Activated naive CD4-positive, alpha-beta T cell treated with anti-CD3 and anti-CD28 coated beads, Interleukin-2, amount 10 ng/mL, durations not matched to agents 7 days and 5 days (primary cell): ENCODE data around the gene CCDC88C.

ENCODE experiments used
- CTCF ChIA-PET: fragments of 350-600 bp; sonication (Branson Sonifier 250); formaldehyde crosslinking; loops from one replicate; lab custom pipeline; 2021; ENCODE audit warnings: antibody characterized with exemption; lab: Charles Lee
- DNase-seq: peaks from one replicate; pipeline ENCODE4 v3.0.0-alpha.2; 2020
- H3K27ac Mint-ChIP-seq: one replicate; pipeline ENCODE4 v1.8.0; 2021; ENCODE audit warnings: mild to moderate bottlenecking, moderate library complexity, mixed read lengths
- H3K27me3 Mint-ChIP-seq: one replicate; pipeline ENCODE4 v1.8.0; 2021; ENCODE audit warnings: mild to moderate bottlenecking, mixed read lengths
- H3K36me3 Mint-ChIP-seq: one replicate; pipeline ENCODE4 v1.8.0; 2021; ENCODE audit warnings: mixed read lengths
- H3K4me1 Mint-ChIP-seq: one replicate; pipeline ENCODE4 v1.8.0; 2021; ENCODE audit warnings: mixed read lengths
- H3K4me3 Mint-ChIP-seq: one replicate; pipeline ENCODE4 v1.8.0; 2021; ENCODE audit warnings: mild to moderate bottlenecking, moderate library complexity, mixed read lengths
- H3K9me3 Mint-ChIP-seq: one replicate; pipeline ENCODE4 v1.8.0; 2021; ENCODE audit warnings: mixed read lengths

CCDC88C gene

GRCh38 chr14:91307652-91308051 lies 110.0 kb downstream of the CCDC88C start:
- no peak overlapping the region for H3K4me3 Mint-ChIP-seq
- H3K27me3 Mint-ChIP-seq = no peaks in the 10 kb centered on the region
- H3K4me1 Mint-ChIP-seq = peaks cover 61% of the 10 kb centered on the region
- CTCF ChIA-PET = no interaction called here
- H3K36me3 Mint-ChIP-seq = peaks cover 73% of the 10 kb centered on the region
- DNase-seq = no peak
- H3K27ac Mint-ChIP-seq = peak overlapping the region; percentile 9
- H3K9me3 Mint-ChIP-seq = no peaks in the 10 kb centered on the region

GRCh38 chr14:91307046-91307445 lies 110.6 kb downstream of the CCDC88C start:
- H3K4me3 Mint-ChIP-seq = no peak overlapping the region
- DNase-seq = no peak
- no peak overlapping the region for H3K27ac Mint-ChIP-seq
- peaks cover 78% of the 10 kb centered on the region for H3K36me3 Mint-ChIP-seq
- H3K9me3 Mint-ChIP-seq = no peaks in the 10 kb centered on the region
- CTCF ChIA-PET = no interaction called here
- H3K4me1 Mint-ChIP-seq = peaks cover 61% of the 10 kb centered on the region
- H3K27me3 Mint-ChIP-seq = no peaks in the 10 kb centered on the region

GRCh38 chr14:91306547-91306946 lies 111.1 kb downstream of the CCDC88C start:
- Mint-ChIP-seq H3K36me3 (peaks cover 81% of the 10 kb centered on the region), H3K9me3 (no peaks in the 10 kb centered on the region), H3K27me3 (no peaks in the 10 kb centered on the region), H3K4me3 (no peak overlapping the region), H3K4me1 (peaks cover 62% of the 10 kb centered on the region), H3K27ac (no peak overlapping the region)
- CTCF ChIA-PET = no interaction called here
- DNase-seq = no peak

- Mint-ChIP-seq H3K27ac (no peak overlapping the region), H3K4me1 (peaks cover 55% of the 10 kb centered on the region), H3K36me3 (peaks cover 83% of the 10 kb centered on the region), H3K27me3 (no peaks in the 10 kb centered on the region), H3K4me3 (no peak overlapping the region), H3K9me3 (no peaks in the 10 kb centered on the region)
- CTCF ChIA-PET = interaction anchor here (1.6 kb wide), 1 partner anchor 129 kb away, joined by 4 read pairs; no protein-coding TSS in a partner anchor
- no peak for DNase-seq
These were observed 111.8 kb downstream of the CCDC88C start for GRCh38 chr14:91305650-91306431.

- Mint-ChIP-seq H3K4me1 (peaks cover 39% of the 10 kb centered on the region), H3K9me3 (no peaks in the 10 kb centered on the region), H3K36me3 (peaks cover 79% of the 10 kb centered on the region), H3K27ac (no peak overlapping the region), H3K4me3 (no peak overlapping the region), H3K27me3 (no peaks in the 10 kb centered on the region)
- CTCF ChIA-PET = interaction anchor here (1.6 to 1.7 kb wide), 2 partner anchors 20 to 127 kb away, joined by 4 read pairs; no protein-coding TSS in a partner anchor
- no peak for DNase-seq
These were observed 113.7 kb downstream of the CCDC88C start for GRCh38 chr14:91303924-91304229.

- no peaks in the 10 kb centered on the region for H3K27me3 Mint-ChIP-seq
- no peak overlapping the region for H3K4me3 Mint-ChIP-seq
- H3K27ac Mint-ChIP-seq = peak overlapping the region; percentile 14
- H3K4me1 Mint-ChIP-seq = peaks cover 37% of the 10 kb centered on the region
- peaks cover 77% of the 10 kb centered on the region for H3K36me3 Mint-ChIP-seq
- DNase-seq = peak; percentile 74
- no peaks in the 10 kb centered on the region for H3K9me3 Mint-ChIP-seq
- CTCF ChIA-PET = interaction anchor here (1.7 kb wide), 1 partner anchor 20 kb away, joined by 4 read pairs; no protein-coding TSS in a partner anchor
These were observed 114.3 kb downstream of the CCDC88C start for GRCh38 chr14:91303091-91303923.

- no peaks in the 10 kb centered on the region for H3K9me3 Mint-ChIP-seq
- no peak for DNase-seq
- no peaks in the 10 kb centered on the region for H3K27me3 Mint-ChIP-seq
- peaks cover 74% of the 10 kb centered on the region for H3K36me3 Mint-ChIP-seq
- H3K4me3 Mint-ChIP-seq = no peak overlapping the region
- peaks cover 33% of the 10 kb centered on the region for H3K4me1 Mint-ChIP-seq
- CTCF ChIA-PET = interaction anchor here (1.7 kb wide), 1 partner anchor 21 kb away, joined by 4 read pairs; no protein-coding TSS in a partner anchor
- peak overlapping the region; percentile 89 for H3K27ac Mint-ChIP-seq
These were observed 115.2 kb downstream of the CCDC88C start for GRCh38 chr14:91302391-91302790.

GRCh38 chr14:91300957-91301356 lies 116.7 kb downstream of the CCDC88C start:
- H3K27ac Mint-ChIP-seq = peak overlapping the region; percentile 67
- DNase-seq = no peak
- H3K9me3 Mint-ChIP-seq = no peaks in the 10 kb centered on the region
- CTCF ChIA-PET = no interaction called here
- peaks cover 30% of the 10 kb centered on the region for H3K4me1 Mint-ChIP-seq
- H3K27me3 Mint-ChIP-seq = no peaks in the 10 kb centered on the region
- H3K36me3 Mint-ChIP-seq = peaks cover 74% of the 10 kb centered on the region
- no peak overlapping the region for H3K4me3 Mint-ChIP-seq

GRCh38 chr14:91300283-91300895 lies 117.2 kb downstream of the CCDC88C start:
- Mint-ChIP-seq H3K27me3 (no peaks in the 10 kb centered on the region), H3K4me3 (no peak overlapping the region), H3K36me3 (peaks cover 72% of the 10 kb centered on the region), H3K4me1 (peaks cover 25% of the 10 kb centered on the region), H3K9me3 (no peaks in the 10 kb centered on the region), H3K27ac (peak overlapping the region; percentile 67)
- CTCF ChIA-PET = interaction anchor here (0.6 kb wide), 1 partner anchor 115 kb away, joined by 3 read pairs; no protein-coding TSS in a partner anchor
- DNase-seq = no peak

- Mint-ChIP-seq H3K27ac (peak overlapping the region; percentile 73), H3K36me3 (peaks cover 69% of the 10 kb centered on the region), H3K4me1 (peaks cover 19% of the 10 kb centered on the region), H3K27me3 (no peaks in the 10 kb centered on the region), H3K4me3 (no peak overlapping the region), H3K9me3 (no peaks in the 10 kb centered on the region)
- CTCF ChIA-PET = interaction anchor here (0.6 to 1.2 kb wide), 3 partner anchors 116 to 123 kb away, joined by 3 read pairs; no protein-coding TSS in a partner anchor
- no peak for DNase-seq
These were observed 118.2 kb downstream of the CCDC88C start for GRCh38 chr14:91299121-91300115.

GRCh38 chr14:91298576-91298975 lies 119.0 kb downstream of the CCDC88C start:
- H3K27me3 Mint-ChIP-seq = no peaks in the 10 kb centered on the region
- H3K9me3 Mint-ChIP-seq = no peaks in the 10 kb centered on the region
- H3K4me1 Mint-ChIP-seq = peaks cover 17% of the 10 kb centered on the region
- CTCF ChIA-PET = interaction anchor here (0.6 to 1.2 kb wide), 2 partner anchors 120 to 123 kb away, joined by 3 read pairs; no protein-coding TSS in a partner anchor
- no peak overlapping the region for H3K27ac Mint-ChIP-seq
- DNase-seq = no peak
- H3K36me3 Mint-ChIP-seq = peaks cover 72% of the 10 kb centered on the region
- H3K4me3 Mint-ChIP-seq = no peak overlapping the region

- no peak overlapping the region for H3K4me3 Mint-ChIP-seq
- no peaks in the 10 kb centered on the region for H3K9me3 Mint-ChIP-seq
- H3K36me3 Mint-ChIP-seq = peaks cover 81% of the 10 kb centered on the region
- H3K27ac Mint-ChIP-seq = peak overlapping the region; percentile 42
- DNase-seq = no peak
- H3K27me3 Mint-ChIP-seq = no peaks in the 10 kb centered on the region
- H3K4me1 Mint-ChIP-seq = peaks cover 8% of the 10 kb centered on the region
- CTCF ChIA-PET = interaction anchor here (1.0 to 1.3 kb wide), 2 partner anchors 11 to 130 kb away, joined by 3 to 5 read pairs; no protein-coding TSS in a partner anchor
These were observed 120.4 kb downstream of the CCDC88C start for GRCh38 chr14:91297081-91297711.
